Karpas-422 (cell line): Measurements from ENCODE around the gene ANKRD31. TPM values are rescaled to one million over a fixed set of nuclear protein-coding genes. Genes with fewer than 3 reads are reported as not detected.

Experiments used
- DNase-seq: peaks from one replicate; pipeline ENCODE4 v3.0.0-alpha.2; 2015
- H2AFZ ChIP-seq: fragments of 200-600 bp; sonication (generic); 2 replicates; pipeline ENCODE4 v1.6.1; 2014; ENCODE audit warnings: antibody characterized with exemption, low read length, mixed read lengths
- H3K27ac ChIP-seq: fragments of 200-600 bp; sonication (generic); 2 replicates; pipeline ENCODE4 v1.5.1; 2014; ENCODE audit warnings: mild to moderate bottlenecking, low read length, moderate library complexity
- H3K27me3 ChIP-seq: fragments of 200-600 bp; sonication (generic); 2 replicates; pipeline ENCODE4 v1.6.1; 2014; ENCODE audit warnings: low read length, mixed read lengths
- H3K36me3 ChIP-seq: fragments of 200-600 bp; sonication (generic); 2 replicates; pipeline ENCODE4 v1.6.1; 2014; ENCODE audit warnings: low read length, mixed read lengths; ENCODE audit not compliant: insufficient read depth
- H3K4me1 ChIP-seq: fragments of 200-600 bp; sonication (generic); 2 replicates; pipeline ENCODE4 v1.6.1; 2014; ENCODE audit warnings: mild to moderate bottlenecking, low read length, mixed read lengths
- H3K4me2 ChIP-seq: fragments of 200-600 bp; sonication (generic); 2 replicates; pipeline ENCODE4 v1.6.1; 2014; ENCODE audit warnings: low read length, low read depth, mild to moderate bottlenecking; ENCODE audit not compliant: poor library complexity, severe bottlenecking
- H3K4me3 ChIP-seq: fragments of 200-600 bp; sonication (generic); 2 replicates; pipeline ENCODE4 v1.5.1; 2014; ENCODE audit warnings: mild to moderate bottlenecking, antibody characterized with exemption, low read length, mixed read lengths
- H3K79me2 ChIP-seq: fragments of 200-600 bp; sonication (generic); 2 replicates; pipeline ENCODE4 v1.6.1; 2014; ENCODE audit warnings: mild to moderate bottlenecking, low read length, mixed read lengths
- H3K9ac ChIP-seq: fragments of 200-600 bp; sonication (generic); 2 replicates; pipeline ENCODE4 v1.6.0; 2014; ENCODE audit warnings: low read length
- H3K9me2 ChIP-seq: fragments of 200-600 bp; sonication (generic), shearing (Covaris generic); replicated peaks from 2 replicates; pipeline ENCODE4 v1.6.0; 2014; ENCODE audit warnings: mild to moderate bottlenecking, low read length, moderate library complexity; ENCODE audit not compliant: insufficient read depth
- H3K9me3 ChIP-seq: fragments of 300-700, 200-600 bp; sonication (generic); 2 replicates; pipeline ENCODE4 v1.6.1; 2014; ENCODE audit warnings: low read length, mixed read lengths
- H4K20me1 ChIP-seq: fragments of 200-600 bp; sonication (generic); 2 replicates; pipeline ENCODE4 v1.6.1; 2014; ENCODE audit warnings: mild to moderate bottlenecking, antibody characterized with exemption, low read length, low read depth; ENCODE audit not compliant: insufficient read depth
- small RNA-seq: library from RNA; depleted of rRNA; stranded (forward); fragments of <200 nt; gene quantifications from one replicate; pipeline ENCODE3, GENCODE V24; 2014
- total RNA-seq: library from RNA; depleted of rRNA; stranded (reverse); fragments of >200 nt; shearing (Covaris generic); gene quantifications from 2 replicates; pipeline ENCODE4 v1.2.3, GENCODE V29; 2014; ENCODE audit warnings: low replicate concordance; rRNA removed

Gene ANKRD31
- total RNA-seq, 1 experiment from 2014 or later: 0.30 TPM

DNA sequence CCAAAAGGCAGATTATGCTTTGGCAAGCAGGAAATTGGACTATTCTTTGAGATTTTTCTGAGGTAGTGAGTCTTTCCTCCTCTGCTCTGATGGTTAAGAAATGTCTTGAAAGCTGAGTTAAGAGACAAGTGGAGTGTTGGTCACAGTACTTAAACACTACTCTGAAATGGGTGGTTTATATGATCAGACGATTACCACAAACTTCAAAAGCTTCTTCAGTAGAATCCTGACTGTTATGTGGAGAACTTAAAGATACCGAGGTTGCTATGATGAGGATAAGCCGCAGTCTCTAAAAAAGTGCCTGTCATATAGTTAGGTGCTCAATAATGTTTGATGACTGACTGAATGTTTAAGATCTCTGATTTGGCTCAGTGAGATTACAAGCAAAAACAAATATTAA is 208.6 kb downstream of the ANKRD31 start:
- no peak overlapping the region for H3K4me3 ChIP-seq
- no peak overlapping the region for H2AFZ ChIP-seq
- no peak for DNase-seq
- no peaks in the 10 kb centered on the region for H3K4me1 ChIP-seq
- H3K4me2 ChIP-seq: no peak overlapping the region
- H3K9ac ChIP-seq: no peak overlapping the region
- no peaks in the 10 kb centered on the region for H3K9me3 ChIP-seq
- H3K27me3 ChIP-seq: no peaks in the 10 kb centered on the region
- H3K36me3 ChIP-seq: no peaks in the 10 kb centered on the region
- no peaks in the 10 kb centered on the region for H3K79me2 ChIP-seq
- no peaks in the 10 kb centered on the region for H4K20me1 ChIP-seq
- H3K9me2 ChIP-seq: no peaks in the 10 kb centered on the region
- no peak overlapping the region for H3K27ac ChIP-seq

DNA sequence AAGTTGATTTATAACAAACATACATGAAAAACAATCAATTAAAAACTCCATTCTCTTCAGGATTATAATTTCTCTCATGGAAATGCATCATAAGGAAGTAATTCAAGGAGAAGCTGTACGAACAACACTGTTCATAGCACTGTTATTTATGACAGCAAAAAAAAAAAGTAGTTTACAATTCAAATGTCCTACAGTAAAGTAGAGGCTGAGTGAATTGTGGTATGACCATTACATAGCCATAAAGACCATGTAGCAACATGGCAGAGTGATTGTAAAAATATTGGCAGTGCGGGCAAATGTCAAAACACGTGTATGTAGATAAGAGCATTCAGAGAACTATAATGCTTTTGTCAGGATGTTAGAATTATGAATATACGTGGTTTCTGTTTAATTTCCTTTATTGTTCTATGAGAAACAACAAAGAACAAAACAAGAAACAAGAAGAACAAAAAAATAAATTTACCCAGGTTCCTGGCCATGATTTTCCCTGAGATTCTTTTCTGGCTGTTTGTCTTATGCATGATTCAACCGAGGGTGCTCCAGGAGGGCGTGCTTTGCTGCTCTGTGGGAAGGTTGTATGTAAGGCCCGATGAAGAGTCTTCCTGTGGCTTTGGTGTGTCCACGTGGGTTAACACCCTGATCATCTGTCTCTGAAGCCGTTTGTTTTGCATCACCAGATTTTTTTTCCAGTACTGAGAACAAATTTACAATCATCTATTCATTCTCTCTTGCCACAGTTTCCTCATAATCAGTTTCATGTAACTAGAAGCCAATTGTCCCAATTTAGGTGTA is 213.1 kb downstream of the ANKRD31 start:
- no peaks in the 10 kb centered on the region for H3K36me3 ChIP-seq
- no peak overlapping the region for H3K9ac ChIP-seq
- no peaks in the 10 kb centered on the region for H3K27me3 ChIP-seq
- H3K9me3 ChIP-seq: no peaks in the 10 kb centered on the region
- no peak for DNase-seq
- no peak overlapping the region for H3K4me2 ChIP-seq
- no peak overlapping the region for H3K27ac ChIP-seq
- H3K9me2 ChIP-seq: no peaks in the 10 kb centered on the region
- H3K79me2 ChIP-seq: no peaks in the 10 kb centered on the region
- no peak overlapping the region for H3K4me3 ChIP-seq
- H4K20me1 ChIP-seq: no peaks in the 10 kb centered on the region
- no peak overlapping the region for H2AFZ ChIP-seq
- H3K4me1 ChIP-seq: no peaks in the 10 kb centered on the region

DNA sequence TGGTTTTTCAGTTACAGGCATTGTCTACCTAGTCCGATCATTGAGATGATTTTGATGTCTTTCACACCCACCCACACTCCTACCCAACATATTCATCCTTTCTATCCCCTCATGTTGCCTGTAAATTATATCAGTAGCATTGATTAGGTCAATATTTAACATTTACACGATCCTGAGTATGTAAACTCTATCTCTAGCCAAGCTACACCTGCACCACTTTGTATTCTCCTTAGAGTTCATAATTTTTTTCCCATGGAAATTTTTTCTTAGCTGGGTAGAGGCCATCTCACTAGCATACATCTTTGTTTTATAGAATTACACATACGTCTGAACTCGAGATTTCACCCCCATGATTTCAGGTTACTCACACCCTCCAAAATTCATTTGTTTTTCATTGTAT is 214.9 kb downstream of the ANKRD31 start:
- Histone ChIP-seq H3K79me2 (no peaks in the 10 kb centered on the region), H3K4me2 (no peak overlapping the region), H3K27ac (no peak overlapping the region), H3K36me3 (no peaks in the 10 kb centered on the region), H3K27me3 (no peaks in the 10 kb centered on the region), H3K9ac (no peak overlapping the region), H3K4me1 (no peaks in the 10 kb centered on the region), H3K9me3 (no peaks in the 10 kb centered on the region), H4K20me1 (no peaks in the 10 kb centered on the region), H2AFZ (no peak overlapping the region), H3K9me2 (no peaks in the 10 kb centered on the region), H3K4me3 (no peak overlapping the region)
- DNase-seq: no peak

DNA sequence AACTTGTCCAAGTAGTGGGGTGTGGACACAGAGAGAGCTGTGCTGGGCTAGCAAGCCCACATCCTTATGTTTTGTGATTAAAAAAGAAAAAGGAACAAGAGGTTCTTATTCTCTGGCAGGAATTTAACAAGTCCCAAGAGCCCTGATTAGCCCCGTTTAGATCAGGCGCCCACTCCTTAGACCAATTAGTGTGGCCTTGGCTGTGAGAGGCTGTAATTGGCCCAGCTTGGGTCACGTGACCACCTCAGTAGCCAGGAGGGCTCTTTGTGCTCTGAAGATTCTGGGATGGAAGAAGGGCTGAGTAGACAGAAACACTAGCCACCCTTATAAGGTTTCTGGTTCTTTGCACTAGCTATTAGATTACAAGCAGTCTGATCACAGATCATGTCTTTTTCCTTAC is 215.5 kb downstream of the ANKRD31 start:
- Histone ChIP-seq H3K9me3 (no peaks in the 10 kb centered on the region), H3K9me2 (no peaks in the 10 kb centered on the region), H4K20me1 (no peaks in the 10 kb centered on the region), H3K4me2 (no peak overlapping the region), H3K9ac (no peak overlapping the region), H3K4me1 (no peaks in the 10 kb centered on the region), H3K4me3 (no peak overlapping the region), H3K36me3 (no peaks in the 10 kb centered on the region), H2AFZ (no peak overlapping the region), H3K27ac (no peak overlapping the region), H3K79me2 (no peaks in the 10 kb centered on the region), H3K27me3 (no peaks in the 10 kb centered on the region)
- DNase-seq: no peak

DNA sequence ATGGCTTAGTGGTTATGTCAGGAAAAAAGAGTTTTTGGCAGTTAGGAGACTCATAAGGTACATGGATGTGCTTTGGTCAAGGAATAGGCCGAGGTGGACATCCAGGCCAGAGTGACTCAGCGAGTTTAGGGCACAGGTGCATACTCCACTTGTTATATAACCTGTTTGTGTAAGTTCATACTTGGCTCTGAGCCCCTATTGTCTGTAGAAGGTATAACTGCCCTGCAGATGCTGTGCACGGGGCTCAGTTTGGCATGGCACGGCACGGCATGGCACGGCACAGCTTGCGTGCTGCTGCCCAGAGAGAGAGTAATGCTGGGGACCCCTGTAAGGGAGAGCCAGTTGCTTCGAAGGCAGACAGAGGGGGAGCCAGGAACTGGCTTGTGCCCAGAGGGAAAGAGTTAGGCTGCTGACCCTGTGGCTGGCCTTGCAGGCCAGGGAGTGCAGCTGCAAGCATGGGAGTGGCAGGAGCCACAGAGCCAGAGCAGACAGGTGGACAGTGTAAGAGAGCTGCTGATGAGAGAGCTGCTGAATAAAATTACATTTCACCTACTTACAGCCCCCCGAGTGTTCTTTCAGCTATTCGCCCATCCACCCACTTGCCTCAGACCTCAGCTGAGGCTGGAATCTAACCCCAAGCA is 216.5 kb downstream of the ANKRD31 start:
- no peaks in the 10 kb centered on the region for H3K79me2 ChIP-seq
- no peaks in the 10 kb centered on the region for H3K27me3 ChIP-seq
- H3K27ac ChIP-seq: no peak overlapping the region
- H3K4me3 ChIP-seq: no peak overlapping the region
- H3K9me3 ChIP-seq: no peaks in the 10 kb centered on the region
- no peak overlapping the region for H2AFZ ChIP-seq
- H3K4me2 ChIP-seq: no peak overlapping the region
- no peaks in the 10 kb centered on the region for H3K9me2 ChIP-seq
- H3K4me1 ChIP-seq: no peaks in the 10 kb centered on the region
- H3K36me3 ChIP-seq: no peaks in the 10 kb centered on the region
- no peak for DNase-seq
- no peaks in the 10 kb centered on the region for H4K20me1 ChIP-seq
- no peak overlapping the region for H3K9ac ChIP-seq

DNA sequence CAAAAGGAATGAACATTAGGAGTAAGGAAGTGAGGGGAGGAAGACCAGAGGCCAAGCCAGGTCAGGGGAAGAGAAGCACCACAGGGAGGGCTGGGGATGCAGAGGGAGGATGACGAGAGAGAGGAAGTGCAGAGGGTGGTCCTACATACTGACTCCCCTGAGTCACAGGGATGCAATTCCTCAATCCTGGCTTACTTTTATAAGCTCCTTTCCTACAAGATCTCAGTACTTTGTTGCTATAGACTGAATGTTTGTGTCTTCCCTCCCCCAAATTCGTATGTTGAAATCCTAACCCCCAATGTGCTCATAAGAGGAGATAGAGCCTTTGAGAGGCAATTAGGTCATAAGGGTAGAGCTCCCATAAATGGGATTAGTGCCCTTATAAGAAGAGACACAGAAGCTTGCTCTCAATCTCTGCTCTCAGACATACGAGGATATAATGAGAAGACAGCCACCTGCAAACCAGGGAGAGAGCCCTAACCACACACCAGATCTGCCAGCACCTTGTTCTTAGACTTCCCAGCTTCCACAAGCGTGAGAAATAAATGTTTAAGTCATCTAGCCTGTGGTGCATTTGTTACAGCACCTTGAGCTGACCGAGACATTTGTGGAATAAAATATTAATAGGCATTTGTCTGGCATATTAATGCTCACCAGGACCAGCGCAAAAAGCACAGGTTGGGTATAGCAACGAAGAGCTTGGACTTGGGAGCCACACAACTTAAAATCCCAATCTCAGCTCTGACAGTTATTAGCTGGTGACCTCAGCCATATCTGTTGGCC is 217.7 kb downstream of the ANKRD31 start:
- no peak overlapping the region for H3K27ac ChIP-seq
- H3K9ac ChIP-seq: no peak overlapping the region
- H3K4me1 ChIP-seq: no peaks in the 10 kb centered on the region
- no peak overlapping the region for H3K4me3 ChIP-seq
- H3K79me2 ChIP-seq: no peaks in the 10 kb centered on the region
- no peak overlapping the region for H2AFZ ChIP-seq
- H3K9me2 ChIP-seq: no peaks in the 10 kb centered on the region
- H3K4me2 ChIP-seq: no peak overlapping the region
- no peaks in the 10 kb centered on the region for H3K36me3 ChIP-seq
- DNase-seq: no peak
- H3K27me3 ChIP-seq: no peaks in the 10 kb centered on the region
- no peaks in the 10 kb centered on the region for H3K9me3 ChIP-seq
- no peaks in the 10 kb centered on the region for H4K20me1 ChIP-seq

Small RNAs within 50 kb of the gene (small RNA-seq; reads per million reads assigned to genes)
- gene SUMO2P5: not detected

Other genes with a start within 250 kb of the ANKRD31 start
- not detected in 2 replicates for gene GCNT4, start 184.3 kb downstream of the ANKRD31 start, total RNA-seq
- gene HMGCR, start 100.3 kb upstream of the ANKRD31 start, total RNA-seq: 172 and 178 TPM in 2 replicates